Right lobe of liver (tissue), 6 donors: Measurements from ENCODE around the gene CENPC. TPM values are rescaled to one million over a fixed set of nuclear protein-coding genes. Genes with fewer than 3 reads are reported as not detected.

Experiments
- ATAC-seq, 4 donors: fragments of 200-7000 bp; cut with Tn5 transposase; one replicate each; pipeline ENCODE4 v1.9.1; 2020; ENCODE audit warnings: mild to moderate bottlenecking in 4 of 4, moderate library complexity in 4 of 4
- DNase-seq, 3 donors: peaks; one replicate each; pipeline ENCODE4 v3.0.0-alpha.2; 2020
- H3K27ac ChIP-seq, 3 donors: fragments of 200-600 bp; one replicate each; pipeline ENCODE4 v1.8.0; 2022
- H3K27me3 ChIP-seq, 2 donors: fragments of 200-600 bp; one replicate each; pipeline ENCODE4 v1.8.0; 2022
- H3K36me3 ChIP-seq, 4 donors: fragments of 200-600 bp; sonication (generic) in 1 of 4; one replicate each; pipeline versions ENCODE4 v1.5.1 to v1.8.0; 2017 to 2022; ENCODE audit warnings: control low read depth in 1 of 4
- H3K4me1 ChIP-seq, 4 donors: fragments of 200-600 bp; sonication (generic) in 1 of 4; one replicate each; pipeline versions ENCODE4 v1.5.1 to v1.8.0; 2017 to 2022; ENCODE audit warnings: control low read depth in 1 of 4
- H3K4me3 ChIP-seq, 3 donors: fragments of 200-600 bp; one replicate each; pipeline ENCODE4 v1.8.0; 2022
- H3K9me3 ChIP-seq, 4 donors: fragments of 200-600 bp; sonication (generic) in 1 of 4; one replicate each; pipeline versions ENCODE4 v1.5.1 to v1.8.0; 2017 to 2022; ENCODE audit warnings: control low read depth in 1 of 4
- CTCF ChIP-seq, 4 donors: fragments of 200-600 bp in 3 of 4; fragments of 450-650 bp in 1 of 4; IDR thresholded peaks; one replicate each; pipeline versions ENCODE4 v1.5.1 to v1.8.0; 2016 to 2022; ENCODE audit warnings: antibody characterized with exemption in 4 of 4, mild to moderate bottlenecking in 2 of 4
- POLR2A ChIP-seq: fragments of 450-650 bp; IDR thresholded peaks from one replicate; pipeline ENCODE4 v1.6.1; 2017; ENCODE audit warnings: antibody characterized with exemption, mild to moderate bottlenecking
- WGBS: methylation state at CpG from one replicate; pipeline ENCODE4 v1.1.6; 2018; ENCODE audit warnings: low coverage, low lambda C conversion rate; ENCODE audit not compliant: insufficient coverage; ENCODE audit errors: missing lambda C conversion rate; 5-methylcytosine and 5-hydroxymethylcytosine counted together
- intact Hi-C, 2 donors: fragments of 100-400 bp; cut with DNase I; formaldehyde crosslinking; loops; one replicate each; pipeline versions ENCODE4 v1.11.2 to v1.14.1; 2022
- total RNA-seq, 6 experiments: library from RNA; depleted of rRNA in 2 of 6; stranded (reverse); fragments of >200 nt in 2 of 6; fragmentation: NEBNext Ultra II Directional in 3 of 6; extraction: Animal tissue kit (Norgen Biotek cat#: 25700) in 3 of 6; gene quantifications; one replicate each; pipeline versions ENCODE4 v1.1.0 to v1.2.4, GENCODE V29; 2016 to 2023
- donor health status: DM: no; HTN: yes; CAD: no.
- donor health status: DM: no; HTN: no; CAD: no.
- donor health status: DM: no; HTN: no; CAD: no.
- donor health status: DM: no; HTN: yes; CAD: no.
- donor health status: DM: no; HTN: yes; CAD: no.

The CENPC gene
- total RNA-seq, 6 experiments from 2014 or later = 4.3 to 10.4 (median 6.8) TPM

- Histone ChIP-seq H3K9me3 (no peaks in the 10 kb centered on the region), H3K4me1 (no peaks in the 10 kb centered on the region), H3K4me3 (no peak overlapping the region), H3K36me3 (no peaks in the 10 kb centered on the region), H3K27ac (no peak overlapping the region), H3K27me3 (no peaks in the 10 kb centered on the region)
- 85% methylated on average over 2 of the region's 2 CpGs for WGBS
- intact Hi-C loops = no loop called here
- TF ChIP-seq POLR2A (no peak), CTCF (IDR thresholded peaks at IDR 0.05) (no peak)
- ATAC-seq (no peak), DNase-seq (no peak)
Measured at GRCh38 chr4:67568820-67569219, 23.5 kb upstream of the CENPC start.

- Histone ChIP-seq H3K4me1 (no peaks in the 10 kb centered on the region), H3K4me3 (no peak overlapping the region), H3K27ac (no peak overlapping the region), H3K9me3 (no peaks in the 10 kb centered on the region), H3K36me3 (no peaks in the 10 kb centered on the region), H3K27me3 (no peaks in the 10 kb centered on the region)
- DNase-seq (no peak), ATAC-seq (no peak)
- TF ChIP-seq POLR2A (no peak), CTCF (IDR thresholded peaks at IDR 0.05) (no peak)
- intact Hi-C loops = no loop called here
- WGBS = 89% methylated on average over 3 of the region's 3 CpGs
Measured at GRCh38 chr4:67566335-67566734, 21.0 kb upstream of the CENPC start.

- TF ChIP-seq POLR2A (no peak), CTCF (IDR thresholded peaks at IDR 0.05) (no peak)
- H3K36me3 ChIP-seq = no peaks in the 10 kb centered on the region
- intact Hi-C loops = no loop called here
- H3K9me3 ChIP-seq = no peaks in the 10 kb centered on the region
- no peak overlapping the region for H3K4me3 ChIP-seq
- H3K27me3 ChIP-seq = no peaks in the 10 kb centered on the region
- no peak for ATAC-seq
- H3K4me1 ChIP-seq = no peaks in the 10 kb centered on the region
- no peak for DNase-seq
- no peak overlapping the region for H3K27ac ChIP-seq
Measured at GRCh38 chr4:67565284-67565683, 20.0 kb upstream of the CENPC start.

GRCh38 chr4:67558493-67558892 lies 13.2 kb upstream of the CENPC start, which contains the start of gene STAP1:
Gene STAP1 (plus strand): TSS chr4:67558727. CDS start chr4:67558810, 83 bp downstream.
- Histone ChIP-seq H3K36me3 (no peaks in the 10 kb centered on the region), H3K4me3 (no peak within 1 kb of the TSS), H3K9me3 (no peaks in the 10 kb centered on the region), H3K27me3 (no peaks in the 10 kb centered on the region), H3K27ac (no peak within 1 kb of the TSS), H3K4me1 (no peaks in the 10 kb centered on the region)
- 47% methylated on average over 4 of the region's 4 CpGs for WGBS
- ATAC-seq (peak in 1 of 4 donors; percentile 28), DNase-seq (no peak)
- intact Hi-C loops = no loop called here
- TF ChIP-seq CTCF (IDR thresholded peaks at IDR 0.05) (no peak), POLR2A (no peak)

GRCh38 chr4:67556436-67556835 lies 11.1 kb upstream of the CENPC start:
- 39% methylated on average over 2 of the region's 2 CpGs for WGBS

More at GRCh38 chr4:67556436-67556835, 11.1 kb upstream of the CENPC start:
- Histone ChIP-seq H3K4me1 (no peaks in the 10 kb centered on the region), H3K27me3 (no peaks in the 10 kb centered on the region), H3K4me3 (no peak overlapping the region), H3K9me3 (no peaks in the 10 kb centered on the region), H3K27ac (no peak overlapping the region), H3K36me3 (no peaks in the 10 kb centered on the region)
- intact Hi-C loops = no loop called here
- DNase-seq = no peak
- ATAC-seq = no peak
- no peak for TF ChIP-seq CTCF (IDR thresholded peaks at IDR 0.05)
